IPS-18c (cell line): Measurements from ENCODE around the gene SPDEF.

Experiments used
- H3K4me3 ChIP-seq: 2 replicates; pipeline ENCODE4 v1.7.0; 2013; ENCODE audit warnings: low read depth, mild to moderate bottlenecking, low read length, moderate library complexity; ENCODE audit not compliant: insufficient read depth
- H3K9me3 ChIP-seq: one replicate; pipeline ENCODE4 v1.6.1; 2013; ENCODE audit warnings: mild to moderate bottlenecking, low read length, moderate library complexity; ENCODE audit not compliant: control insufficient read depth, insufficient read depth

Gene SPDEF

GRCh38 chr6:34555328-34555727 is 801 bp downstream of the SPDEF start:
- H3K4me3 ChIP-seq, result no peak overlapping the region
- no peaks in the 10 kb centered on the region for H3K9me3 ChIP-seq

- Histone ChIP-seq H3K9me3 (no peaks in the 10 kb centered on the region), H3K4me3 (no peak overlapping the region)
Measured at GRCh38 chr6:34555007-34555322, 1.2 kb downstream of the SPDEF start.

- no peaks in the 10 kb centered on the region for H3K9me3 ChIP-seq
- H3K4me3 ChIP-seq, result no peak overlapping the region
Measured at GRCh38 chr6:34554291-34555006, 1.7 kb downstream of the SPDEF start.

DNA sequence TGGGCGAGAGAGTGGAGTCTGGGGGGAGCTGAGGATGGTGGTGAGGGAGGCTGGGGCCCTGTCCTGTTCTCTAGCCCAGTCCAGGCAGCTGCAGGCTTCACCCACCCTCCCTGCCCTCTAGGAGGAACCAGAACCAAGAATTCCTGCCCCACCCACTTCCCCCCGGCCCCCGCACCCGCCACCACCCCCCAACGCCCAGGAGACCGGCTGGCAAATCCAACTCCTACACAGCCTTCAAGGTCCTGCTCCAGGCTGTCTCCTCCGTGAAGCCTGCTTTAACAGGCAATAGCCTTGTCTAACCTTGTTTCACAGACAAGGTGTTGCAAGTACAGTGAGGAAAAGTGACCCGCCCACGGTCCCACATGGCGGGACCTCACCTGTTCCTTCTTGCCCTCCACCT is 2.4 kb downstream of the SPDEF start:
- H3K9me3 ChIP-seq, result no peaks in the 10 kb centered on the region
- H3K4me3 ChIP-seq, result no peak overlapping the region

GRCh38 chr6:34553146-34553545 is 3.0 kb downstream of the SPDEF start:
- Histone ChIP-seq H3K4me3 (no peak overlapping the region), H3K9me3 (no peaks in the 10 kb centered on the region)

GRCh38 chr6:34552620-34553019 is 3.5 kb downstream of the SPDEF start:
- no peak overlapping the region for H3K4me3 ChIP-seq
- no peaks in the 10 kb centered on the region for H3K9me3 ChIP-seq

GRCh38 chr6:34551720-34552119 is 4.4 kb downstream of the SPDEF start:
- no peaks in the 10 kb centered on the region for H3K9me3 ChIP-seq
- no peak overlapping the region for H3K4me3 ChIP-seq

- Histone ChIP-seq H3K4me3 (no peak overlapping the region), H3K9me3 (no peaks in the 10 kb centered on the region)
Measured at GRCh38 chr6:34549804-34550202, 6.3 kb downstream of the SPDEF start.

DNA sequence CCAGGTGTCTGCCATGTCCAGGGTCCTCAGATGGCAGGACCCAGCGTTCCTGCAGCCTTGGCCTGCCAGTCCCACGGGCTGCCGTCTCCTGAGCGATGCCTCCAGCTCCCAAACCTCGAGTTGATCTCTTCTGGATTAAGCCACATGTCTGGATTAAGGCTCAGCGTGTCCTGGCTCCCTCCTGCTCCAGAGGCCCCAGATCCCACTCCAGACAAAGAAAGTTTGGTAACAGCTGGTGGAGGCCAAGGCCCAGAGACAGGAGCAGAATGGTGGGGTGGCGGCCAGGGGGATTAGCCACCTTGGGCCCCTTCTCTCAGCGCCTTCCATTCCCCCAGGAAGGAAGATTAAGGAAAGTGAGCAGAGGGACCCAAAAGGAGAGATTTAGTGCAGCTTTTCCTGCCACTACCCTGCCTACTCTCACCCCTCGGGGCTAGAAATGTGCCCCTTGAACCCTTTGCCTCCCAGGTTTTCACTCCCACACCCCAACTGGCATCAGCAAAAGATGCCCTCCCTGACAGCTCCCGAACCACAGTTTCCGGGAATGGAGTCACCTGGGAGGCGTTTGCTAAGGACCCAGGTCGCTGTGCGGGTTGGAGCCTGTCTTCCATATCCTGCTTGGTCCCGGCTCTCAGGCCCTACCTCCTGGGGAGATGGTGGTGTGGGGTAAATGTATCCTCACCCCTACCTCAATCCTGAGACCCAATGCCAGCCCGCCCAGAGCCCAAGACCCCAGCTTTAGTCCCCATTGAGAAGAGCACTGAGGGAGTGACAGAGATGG is 6.9 kb downstream of the SPDEF start:
- H3K9me3 ChIP-seq, result no peaks in the 10 kb centered on the region
- no peak overlapping the region for H3K4me3 ChIP-seq

- Histone ChIP-seq H3K9me3 (no peaks in the 10 kb centered on the region), H3K4me3 (no peak overlapping the region)
Measured at GRCh38 chr6:34547701-34548644, 8.2 kb downstream of the SPDEF start.

GRCh38 chr6:34546551-34547321 is 9.4 kb downstream of the SPDEF start:
- no peak overlapping the region for H3K4me3 ChIP-seq
- H3K9me3 ChIP-seq, result no peaks in the 10 kb centered on the region

DNA sequence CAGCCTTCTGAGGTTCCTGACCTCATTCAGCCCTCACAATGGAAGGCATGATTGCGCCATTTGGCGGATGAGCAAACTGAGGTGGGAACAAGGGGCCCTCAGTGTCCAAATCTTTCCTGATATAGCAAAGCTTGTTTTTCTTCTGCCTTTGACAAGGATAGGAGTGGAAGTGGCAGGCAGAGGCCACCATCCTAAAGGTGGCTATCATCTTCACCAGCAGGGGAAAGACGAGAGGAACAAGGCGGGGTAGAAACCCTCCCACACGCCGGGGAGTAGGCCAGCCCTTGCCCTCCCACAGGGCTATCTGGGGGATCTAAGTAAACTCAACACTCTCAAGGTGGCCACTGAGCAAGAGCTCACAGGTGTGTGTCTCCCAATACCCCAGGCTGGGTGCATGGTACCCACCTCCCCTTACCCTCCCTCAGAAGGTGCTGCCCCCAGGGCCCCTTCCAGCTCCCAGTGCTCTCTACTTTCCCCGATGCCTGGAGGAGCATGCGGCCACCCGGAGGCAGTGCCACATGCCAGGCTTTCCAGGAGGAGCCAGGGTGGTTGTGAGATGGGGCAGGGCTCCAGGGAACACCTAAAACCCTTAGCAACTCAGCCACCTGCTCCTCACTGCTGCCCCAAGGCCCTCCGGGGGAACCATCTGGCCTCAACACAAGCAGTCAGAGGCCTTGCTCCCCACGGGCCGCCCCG is 11.2 kb downstream of the SPDEF start:
- Histone ChIP-seq H3K9me3 (no peaks in the 10 kb centered on the region), H3K4me3 (no peak overlapping the region)

DNA sequence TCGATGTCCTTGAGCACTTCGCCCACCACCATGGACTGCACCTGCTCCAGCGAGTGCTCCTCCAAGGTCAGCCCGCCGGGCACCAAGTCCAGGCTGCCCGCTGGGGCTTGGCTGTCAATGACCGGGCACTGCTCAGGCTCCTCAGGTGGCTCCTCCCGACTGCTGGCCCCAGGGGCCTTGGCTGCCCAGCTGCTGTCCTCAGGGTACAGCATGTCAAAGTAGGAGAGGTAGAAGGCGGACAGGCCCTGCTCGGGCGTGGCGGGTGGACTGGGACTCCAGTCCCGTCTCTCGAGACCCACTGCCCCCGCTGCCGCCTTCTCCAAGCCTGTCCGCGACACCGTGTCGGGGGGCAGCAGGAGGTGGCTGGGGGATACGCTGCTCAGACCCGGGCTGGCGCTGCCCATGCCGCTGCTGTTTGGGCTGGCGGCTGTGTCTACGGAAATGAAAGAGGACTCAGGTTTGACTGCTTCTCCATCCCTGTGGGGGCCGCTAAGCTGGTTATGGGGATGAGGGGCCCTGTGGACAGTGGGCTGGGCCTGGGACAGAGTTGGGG is 12.0 kb downstream of the SPDEF start:
- no peaks in the 10 kb centered on the region for H3K9me3 ChIP-seq
- no peak overlapping the region for H3K4me3 ChIP-seq

DNA sequence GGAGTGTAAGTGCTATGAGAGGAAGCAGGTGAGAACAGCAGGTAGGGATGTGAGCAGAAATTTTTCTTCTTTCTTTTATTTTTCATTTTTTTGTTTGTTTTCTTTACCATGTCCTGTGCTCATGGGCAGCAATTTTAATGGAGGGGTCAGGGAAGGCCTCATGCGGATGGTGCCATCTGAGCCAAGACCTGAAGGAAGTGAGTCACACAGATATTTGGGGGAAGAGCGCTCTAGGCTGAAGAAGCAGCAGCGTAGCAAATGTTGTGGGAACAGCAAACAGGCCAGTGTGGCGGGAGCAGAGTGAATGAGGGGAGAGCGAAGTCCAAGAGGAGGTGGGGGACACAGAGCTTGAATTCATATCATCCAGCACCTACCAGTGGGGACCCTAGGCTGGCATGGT is 12.7 kb downstream of the SPDEF start:
- H3K9me3 ChIP-seq, result no peaks in the 10 kb centered on the region
- no peak overlapping the region for H3K4me3 ChIP-seq

DNA sequence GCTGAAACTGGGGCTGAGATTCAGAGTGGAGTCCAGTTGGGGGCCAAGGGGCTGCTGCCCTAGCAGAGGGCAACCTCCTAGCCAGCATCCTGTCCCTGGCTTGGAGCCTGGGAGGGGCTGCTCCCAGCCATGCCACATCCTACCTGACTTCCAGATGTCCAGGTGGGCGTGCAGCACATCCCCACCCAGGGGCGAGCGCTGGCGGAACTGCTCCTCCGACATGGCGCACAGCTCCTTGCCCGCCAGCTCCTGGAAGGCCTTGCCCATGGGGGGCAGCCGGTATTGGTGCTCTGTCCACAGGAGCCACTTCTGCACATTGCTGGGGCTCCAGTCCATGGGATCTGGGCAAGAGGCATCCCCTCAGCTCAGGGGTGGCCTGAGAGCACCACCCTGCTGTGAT is 15.3 kb downstream of the SPDEF start:
- no peak overlapping the region for H3K4me3 ChIP-seq
- H3K9me3 ChIP-seq, result no peaks in the 10 kb centered on the region

DNA sequence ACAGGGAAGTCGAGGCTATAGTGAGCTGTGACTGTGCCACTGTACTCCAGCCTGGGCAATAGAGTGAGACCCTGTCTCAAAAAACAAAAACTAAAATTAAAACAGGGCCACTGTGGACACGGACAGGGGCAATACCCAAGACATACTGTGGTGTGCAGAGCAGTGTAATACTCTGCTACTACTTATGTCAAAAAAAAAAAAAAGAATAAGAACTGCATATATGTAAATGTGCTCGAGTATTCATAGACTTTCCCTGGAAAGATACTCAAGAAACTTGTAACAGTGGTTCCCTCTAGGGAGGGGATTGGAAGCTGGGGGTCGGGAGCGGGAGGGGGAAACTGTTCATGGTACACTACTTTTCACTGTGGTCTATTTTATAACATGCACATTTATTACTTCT is 15.9 kb downstream of the SPDEF start:
- Histone ChIP-seq H3K4me3 (no peak overlapping the region), H3K9me3 (no peaks in the 10 kb centered on the region)
